ENCODE results near the gene PYCARD.

Gene PYCARD

DNA sequence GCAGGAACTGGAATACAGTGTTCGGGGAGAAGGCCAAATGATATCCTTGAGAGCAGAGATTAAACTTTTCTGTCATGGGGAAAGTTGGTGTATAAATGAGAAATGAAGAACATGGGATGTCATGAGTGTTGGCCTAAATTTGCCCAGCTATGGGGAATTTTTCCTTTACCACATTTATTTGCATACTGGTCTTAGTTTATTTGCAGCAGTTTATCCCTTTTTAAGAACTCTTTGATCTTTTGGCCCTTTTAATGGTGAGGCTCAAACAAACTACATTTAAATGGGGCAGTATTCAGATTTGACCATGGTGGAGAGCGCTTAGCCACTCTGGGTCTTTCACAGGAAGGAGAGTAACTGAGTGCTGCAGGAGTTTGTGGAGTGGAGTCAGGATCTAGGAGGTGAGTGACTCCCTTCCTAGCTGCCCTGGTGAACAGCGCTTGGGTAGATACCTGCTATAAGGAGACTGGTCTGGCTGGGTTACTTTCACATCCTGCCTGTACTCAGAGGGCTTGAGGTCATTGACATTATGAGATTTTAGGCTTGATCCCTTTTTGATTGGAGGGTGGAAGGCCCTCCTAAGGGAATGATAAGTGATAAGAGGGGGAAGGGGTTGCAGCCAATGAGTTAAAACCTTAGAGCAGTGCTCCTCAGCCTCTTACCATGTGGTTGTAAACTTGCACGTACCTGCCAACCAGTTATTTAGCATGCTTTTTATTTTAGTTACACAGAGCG lies 10.7 kb downstream of the PYCARD start:
- no peak for DNase-seq (ENCODE audit: low read depth)
- TF ChIP-seq, protein P1, sequence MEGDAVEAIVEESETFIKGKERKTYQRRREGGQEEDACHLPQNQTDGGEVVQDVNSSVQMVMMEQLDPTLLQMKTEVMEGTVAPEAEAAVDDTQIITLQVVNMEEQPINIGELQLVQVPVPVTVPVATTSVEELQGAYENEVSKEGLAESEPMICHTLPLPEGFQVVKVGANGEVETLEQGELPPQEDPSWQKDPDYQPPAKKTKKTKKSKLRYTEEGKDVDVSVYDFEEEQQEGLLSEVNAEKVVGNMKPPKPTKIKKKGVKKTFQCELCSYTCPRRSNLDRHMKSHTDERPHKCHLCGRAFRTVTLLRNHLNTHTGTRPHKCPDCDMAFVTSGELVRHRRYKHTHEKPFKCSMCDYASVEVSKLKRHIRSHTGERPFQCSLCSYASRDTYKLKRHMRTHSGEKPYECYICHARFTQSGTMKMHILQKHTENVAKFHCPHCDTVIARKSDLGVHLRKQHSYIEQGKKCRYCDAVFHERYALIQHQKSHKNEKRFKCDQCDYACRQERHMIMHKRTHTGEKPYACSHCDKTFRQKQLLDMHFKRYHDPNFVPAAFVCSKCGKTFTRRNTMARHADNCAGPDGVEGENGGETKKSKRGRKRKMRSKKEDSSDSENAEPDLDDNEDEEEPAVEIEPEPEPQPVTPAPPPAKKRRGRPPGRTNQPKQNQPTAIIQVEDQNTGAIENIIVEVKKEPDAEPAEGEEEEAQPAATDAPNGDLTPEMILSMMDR (conservative IDR thresholded peaks at IDR 0.05; ENCODE audit: low read length) = no peak

DNA sequence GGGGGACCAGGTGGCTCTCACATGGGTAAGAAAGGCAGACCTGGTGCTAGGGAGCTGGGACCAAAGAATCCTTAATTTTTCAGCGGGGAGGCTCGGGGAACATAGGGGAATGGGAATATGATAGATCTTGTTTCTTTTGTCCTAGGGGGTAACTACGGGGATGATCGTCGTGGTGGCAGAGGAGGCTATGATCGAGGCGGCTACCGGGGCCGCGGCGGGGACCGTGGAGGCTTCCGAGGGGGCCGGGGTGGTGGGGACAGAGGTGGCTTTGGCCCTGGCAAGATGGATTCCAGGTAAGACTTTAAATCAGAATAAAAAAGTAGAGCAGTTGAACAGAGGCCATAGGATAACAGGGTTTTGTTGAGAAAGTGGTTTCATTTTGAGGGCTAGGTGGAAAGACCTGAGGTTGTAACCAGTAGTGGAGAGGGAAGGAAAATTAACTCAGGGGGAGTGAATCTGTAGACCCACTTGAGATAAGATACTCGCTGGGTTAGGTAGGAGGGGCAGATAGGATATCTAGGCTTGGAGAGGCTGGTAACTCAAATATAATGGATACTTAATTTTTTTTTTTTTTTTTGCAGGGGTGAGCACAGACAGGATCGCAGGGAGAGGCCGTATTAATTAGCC lies 11.6 kb downstream of the PYCARD start:
- no peak for DNase-seq (ENCODE audit: low read depth)
- no peak overlapping the region for H3K4me3 ChIP-seq (ENCODE audit: low read length)
- TF ChIP-seq, protein P1 (conservative IDR thresholded peaks at IDR 0.05; ENCODE audit: low read length) = no peak

More for the DNA sequence above, 10.7 kb downstream of the PYCARD start:
- no peak overlapping the region for H3K4me3 ChIP-seq (ENCODE audit: low read length)

DNA sequence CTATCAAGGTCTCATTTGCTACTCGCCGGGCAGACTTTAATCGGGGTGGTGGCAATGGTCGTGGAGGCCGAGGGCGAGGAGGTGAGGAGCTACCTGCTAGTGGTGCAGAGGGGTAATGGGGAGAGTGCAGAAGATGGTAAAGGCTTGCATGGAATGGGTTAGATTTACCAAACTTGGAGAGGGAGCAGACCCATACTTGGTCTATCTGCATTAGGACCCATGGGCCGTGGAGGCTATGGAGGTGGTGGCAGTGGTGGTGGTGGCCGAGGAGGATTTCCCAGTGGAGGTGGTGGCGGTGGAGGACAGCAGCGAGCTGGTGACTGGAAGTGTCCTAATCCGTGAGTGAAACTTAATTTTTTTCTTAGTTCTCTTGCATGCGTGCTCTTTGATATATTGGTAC lies 12.5 kb downstream of the PYCARD start:
- no peak for DNase-seq (ENCODE audit: low read depth)
- no peak overlapping the region for H3K4me3 ChIP-seq (ENCODE audit: low read length)
- TF ChIP-seq, protein P1 (conservative IDR thresholded peaks at IDR 0.05; ENCODE audit: low read length) = no peak

DNA sequence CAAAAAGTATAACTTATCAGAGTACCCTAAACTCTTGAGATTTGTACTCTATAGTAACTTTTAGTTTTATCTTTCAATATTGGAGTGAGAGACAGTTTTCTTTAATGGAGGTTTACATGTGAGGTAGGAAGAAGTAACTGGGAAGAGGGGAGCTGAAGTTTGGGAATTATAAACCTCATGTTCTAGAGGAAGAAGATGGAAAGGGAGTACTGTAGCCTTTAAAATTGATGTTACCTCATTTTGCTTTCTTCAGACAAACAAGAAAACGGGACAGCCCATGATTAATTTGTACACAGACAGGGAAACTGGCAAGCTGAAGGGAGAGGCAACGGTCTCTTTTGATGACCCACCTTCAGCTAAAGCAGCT lies 13.2 kb downstream of the PYCARD start:
- TF ChIP-seq, protein P1 (conservative IDR thresholded peaks at IDR 0.05; ENCODE audit: low read length) = no peak
- no peak for DNase-seq (ENCODE audit: low read depth)
- H3K4me3 ChIP-seq (ENCODE audit: low read length) = no peak overlapping the region

DNA sequence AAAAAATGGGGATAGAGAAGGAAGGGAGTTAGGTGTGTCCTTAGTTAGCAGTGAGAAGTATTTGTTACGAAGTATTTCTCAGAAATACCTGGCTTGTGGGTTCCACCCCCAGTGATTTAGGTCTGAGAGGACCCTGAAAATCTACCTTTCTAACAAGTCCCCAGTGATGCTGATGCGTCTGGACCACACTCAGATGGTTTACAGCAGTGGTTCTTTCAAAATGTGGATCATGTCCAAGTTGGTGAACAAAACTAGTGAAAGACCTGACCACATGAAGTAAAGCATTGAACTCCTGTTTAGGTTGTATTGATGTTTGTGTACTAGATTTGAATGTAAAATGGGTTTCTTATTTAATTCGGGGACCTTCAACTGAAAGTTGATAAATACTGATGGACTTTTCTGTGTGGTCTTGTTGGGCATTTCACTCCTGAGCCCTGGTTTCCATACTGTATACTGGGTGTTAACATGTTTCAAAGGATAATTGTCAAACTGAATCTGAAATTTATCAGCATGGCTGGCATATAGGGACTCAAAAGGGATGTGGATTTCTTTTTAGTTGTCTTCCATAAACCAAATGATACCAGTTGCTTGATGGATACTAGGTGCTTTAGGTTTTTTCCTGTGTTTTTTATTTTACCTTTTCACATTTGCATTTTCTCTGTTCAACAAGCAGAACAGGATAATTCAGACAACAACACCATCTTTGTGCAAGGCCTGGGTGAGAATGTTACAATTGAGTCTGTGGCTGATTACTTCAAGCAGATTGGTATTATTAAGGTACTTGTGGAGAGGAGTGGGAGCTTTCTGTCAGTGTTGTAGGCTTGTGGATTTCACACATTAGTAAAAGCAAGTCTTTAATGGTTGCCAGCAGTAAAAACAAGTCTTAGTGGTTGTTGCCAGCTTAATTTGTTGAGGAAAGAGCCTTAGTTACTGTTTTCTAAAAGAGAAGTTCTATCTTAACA lies 13.8 kb downstream of the PYCARD start:
- H3K4me3 ChIP-seq (ENCODE audit: low read length) = no peak overlapping the region
- TF ChIP-seq, protein P1 (conservative IDR thresholded peaks at IDR 0.05; ENCODE audit: low read length) = no peak
- no peak for DNase-seq (ENCODE audit: low read depth)

DNA sequence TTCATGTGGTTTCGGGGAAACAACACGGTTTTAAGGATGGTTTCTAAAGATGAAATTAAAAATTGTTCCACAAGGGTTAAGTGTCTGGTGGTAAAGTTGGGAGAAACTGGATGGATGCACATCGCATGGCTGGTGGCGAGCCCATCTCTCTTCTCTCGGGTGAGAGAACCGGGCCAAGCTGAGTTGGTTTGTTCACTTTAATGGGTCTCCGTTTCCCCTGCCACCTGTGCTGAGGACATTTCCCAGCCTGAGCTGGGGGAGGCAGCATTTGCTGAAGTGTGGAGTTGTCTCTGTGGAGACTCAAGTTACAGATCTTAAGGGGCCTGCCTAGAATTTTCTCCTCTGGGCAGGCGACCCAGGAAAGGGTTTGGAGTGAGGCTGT lies 14.8 kb downstream of the PYCARD start:
- no peak for DNase-seq (ENCODE audit: low read depth)
- H3K4me3 ChIP-seq (ENCODE audit: low read length) = no peak overlapping the region
- TF ChIP-seq, protein P1 (conservative IDR thresholded peaks at IDR 0.05; ENCODE audit: low read length) = no peak

All from AG10803 (cell line).